GM06990 (cell line): Measurements from ENCODE around the gene GCNA.
A peak's percentile ranks its signal among the peaks of the same experiment; 100 is the strongest.

Source experiments
- DNase-seq: peaks from one replicate; pipeline ENCODE4 v3.0.0-alpha.2; 2011; ENCODE audit not compliant: insufficient read length; ENCODE audit errors: extremely low read depth
- H3K27me3 ChIP-seq: replicated peaks from 2 replicates; pipeline ENCODE4 v1.6.0; 2011; ENCODE audit warnings: low read length; ENCODE audit not compliant: control insufficient read depth, insufficient read depth
- H3K36me3 ChIP-seq: 2 replicates; pipeline ENCODE4 v1.5.1; 2011; ENCODE audit warnings: low read length; ENCODE audit not compliant: control insufficient read depth, insufficient read depth
- H3K4me3 ChIP-seq: replicated peaks from 2 replicates; pipeline ENCODE4 v1.5.1; 2011; ENCODE audit warnings: low read depth, mild to moderate bottlenecking, control low read depth, low read length
- CTCF ChIP-seq: IDR thresholded peaks from 2 replicates; pipeline ENCODE4 v1.5.1; 2011; ENCODE audit warnings: low read length, control low read depth, mild to moderate bottlenecking, inconsistent platforms; ENCODE audit not compliant: insufficient read depth, poor library complexity, severe bottlenecking

Gene GCNA

GRCh38 chrX:71619193-71619592 is 41.0 kb downstream of the GCNA start:
- DNase-seq, result no peak
- no peak for TF ChIP-seq CTCF
- peaks cover 2% of the 10 kb centered on the region; the same call in 1 of the 2 replicates for H3K36me3 ChIP-seq
- H3K27me3 ChIP-seq, result no peaks in the 10 kb centered on the region
- no peak overlapping the region for H3K4me3 ChIP-seq

GRCh38 chrX:71619986-71620385 is 41.7 kb downstream of the GCNA start:
- no peak for TF ChIP-seq CTCF
- H3K27me3 ChIP-seq, result no peaks in the 10 kb centered on the region
- H3K36me3 ChIP-seq, result peaks cover 2% of the 10 kb centered on the region; the same call in 1 of the 2 replicates
- no peak overlapping the region for H3K4me3 ChIP-seq
- no peak for DNase-seq

- no peak for TF ChIP-seq CTCF
- H3K27me3 ChIP-seq, result no peaks in the 10 kb centered on the region
- no peaks in the 10 kb centered on the region; the same call in 1 of the 2 replicates for H3K36me3 ChIP-seq
- H3K4me3 ChIP-seq, result no peak overlapping the region
- DNase-seq, result no peak
Observed at GRCh38 chrX:71621603-71622002, 43.4 kb downstream of the GCNA start.

GRCh38 chrX:71622032-71622575 is 43.9 kb downstream of the GCNA start:
- no peak for TF ChIP-seq CTCF
- DNase-seq, result no peak
- no peaks in the 10 kb centered on the region for H3K36me3 ChIP-seq
- no peak overlapping the region for H3K4me3 ChIP-seq
- no peaks in the 10 kb centered on the region for H3K27me3 ChIP-seq

- peak; percentile 82 for DNase-seq
- peak; percentile 18 for TF ChIP-seq CTCF
- Histone ChIP-seq H3K27me3 (no peaks in the 10 kb centered on the region), H3K36me3 (no peaks in the 10 kb centered on the region), H3K4me3 (no peak overlapping the region)
Observed at GRCh38 chrX:71622576-71623450, 44.6 kb downstream of the GCNA start.
